GM20431 (cell line): Measurements from ENCODE around the gene ZYG11A.
"Not testable (repeated sequence)": the region's sequence is repeated elsewhere in the genome, so short reads cannot be mapped to it uniquely, and the experiment has no call there.

Experiments
- in situ Hi-C: fragments of 300-500 bp; cut with MseI, MboI; formaldehyde crosslinking; loops from one replicate; pipeline ENCODE4 v1.15.0; 2020; ENCODE audit warnings: low sequenced_read_pairs; ENCODE audit not compliant: unreplicated experiment

The ZYG11A gene

GRCh38 chr1:52869727-52870126 is 27.2 kb downstream of the ZYG11A start:
- in situ Hi-C loops = not testable (repeated sequence)

GRCh38 chr1:52876843-52877242 is 34.3 kb downstream of the ZYG11A start:
- in situ Hi-C loops = no loop called here

- in situ Hi-C loops = no loop called here
Measured at GRCh38 chr1:52877554-52877953, 35.0 kb downstream of the ZYG11A start.

DNA sequence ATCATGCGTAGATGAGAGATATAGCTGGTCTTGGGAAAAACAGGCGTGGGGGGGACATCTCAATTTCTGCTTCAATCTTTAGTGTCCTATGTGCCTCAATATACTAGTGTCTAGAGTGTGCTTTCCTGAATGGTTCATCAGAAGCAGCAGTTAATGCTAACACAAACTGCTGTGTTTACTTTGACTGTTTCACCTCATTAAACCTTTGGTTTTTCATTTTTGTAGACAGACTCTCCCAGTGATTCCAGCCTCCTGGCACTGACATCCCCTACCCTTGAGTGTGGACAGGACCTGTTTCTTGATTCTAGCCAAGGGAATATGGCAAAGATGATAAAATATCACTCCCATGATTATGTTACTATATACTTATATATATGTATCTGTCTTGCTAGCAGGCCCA is 37.6 kb downstream of the ZYG11A start:
- in situ Hi-C loops = no loop called here

DNA sequence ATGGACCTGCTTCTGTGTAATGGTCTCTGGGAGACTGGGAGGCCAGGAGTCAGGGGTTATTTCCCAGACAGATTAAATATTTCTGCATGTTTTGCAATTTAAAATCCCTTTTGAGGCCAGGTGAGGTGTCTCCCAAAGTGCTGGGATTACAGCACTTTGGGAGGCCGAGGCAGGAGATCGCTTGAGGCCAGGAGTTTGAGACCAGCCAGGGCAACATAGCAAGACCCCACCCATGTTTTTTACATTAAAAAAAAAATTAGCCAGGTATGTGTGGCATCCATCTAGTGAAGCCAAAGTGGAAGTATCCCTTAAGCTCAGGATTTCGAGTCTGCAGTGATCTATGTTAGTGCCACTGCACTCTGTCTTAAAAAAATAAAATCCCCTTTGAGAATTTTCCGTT is 44.9 kb downstream of the ZYG11A start:
- in situ Hi-C loops = no loop called here

DNA sequence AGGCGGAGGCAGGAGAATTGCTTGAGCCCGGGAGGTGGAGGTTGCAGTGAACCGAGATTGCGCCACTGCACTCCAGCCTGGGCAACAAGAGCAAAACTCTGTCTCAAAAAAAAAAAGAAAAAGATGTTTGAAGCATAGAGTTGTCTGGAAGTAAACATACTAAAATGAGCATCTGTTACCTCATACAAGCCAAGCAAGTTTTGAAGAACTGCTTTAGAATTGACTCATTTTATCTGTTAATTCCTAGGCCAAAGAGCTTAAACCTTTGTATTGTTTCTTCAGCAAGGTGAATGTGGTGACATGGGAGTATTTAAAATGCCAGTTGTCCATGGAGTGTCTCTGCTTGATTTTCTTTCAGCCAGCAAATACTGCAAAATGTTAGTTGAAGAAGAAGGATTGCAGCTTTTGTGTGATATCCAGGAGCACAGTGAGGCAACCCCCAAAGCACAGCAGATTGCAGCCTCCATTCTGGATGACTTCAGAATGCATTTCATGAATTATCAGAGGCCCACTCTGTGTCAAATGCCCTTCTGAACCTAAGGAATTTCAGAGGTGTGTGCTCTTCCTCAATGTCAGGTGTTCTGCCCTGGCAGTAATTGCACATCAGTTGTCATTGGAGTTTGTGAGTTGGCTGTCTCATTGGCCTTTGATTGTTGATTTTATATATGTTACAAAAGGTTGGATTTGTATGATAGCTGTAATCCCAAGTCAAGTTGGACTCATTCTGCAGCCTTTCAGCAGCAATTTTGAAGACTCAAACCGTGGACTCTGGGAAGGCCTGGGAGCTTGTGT is 50.1 kb downstream of the ZYG11A start:
- in situ Hi-C loops = no loop called here

GRCh38 chr1:52899445-52899894 is 56.9 kb downstream of the ZYG11A start:
- in situ Hi-C loops = no loop called here

DNA sequence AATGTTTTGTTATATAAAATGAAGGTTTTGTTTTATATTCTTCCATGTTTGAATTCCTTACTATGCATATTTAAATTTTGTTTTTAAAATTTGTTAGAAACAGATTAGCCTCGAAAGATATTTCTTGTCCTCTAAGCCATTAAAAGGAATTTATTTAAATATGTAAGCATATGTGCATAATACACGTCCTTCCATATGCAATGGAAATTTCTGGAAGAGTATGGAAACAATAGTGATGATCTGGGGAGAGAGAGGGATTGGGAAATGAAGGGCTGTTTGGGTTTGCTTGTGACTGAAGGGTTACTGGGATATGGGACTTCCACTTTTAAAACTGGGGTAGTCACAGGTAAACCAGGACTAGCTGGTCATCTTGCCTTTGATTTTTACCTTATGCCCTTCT is 57.8 kb downstream of the ZYG11A start:
- in situ Hi-C loops = no loop called here

GRCh38 chr1:52901384-52901783 is 58.8 kb downstream of the ZYG11A start:
- in situ Hi-C loops = no loop called here

DNA sequence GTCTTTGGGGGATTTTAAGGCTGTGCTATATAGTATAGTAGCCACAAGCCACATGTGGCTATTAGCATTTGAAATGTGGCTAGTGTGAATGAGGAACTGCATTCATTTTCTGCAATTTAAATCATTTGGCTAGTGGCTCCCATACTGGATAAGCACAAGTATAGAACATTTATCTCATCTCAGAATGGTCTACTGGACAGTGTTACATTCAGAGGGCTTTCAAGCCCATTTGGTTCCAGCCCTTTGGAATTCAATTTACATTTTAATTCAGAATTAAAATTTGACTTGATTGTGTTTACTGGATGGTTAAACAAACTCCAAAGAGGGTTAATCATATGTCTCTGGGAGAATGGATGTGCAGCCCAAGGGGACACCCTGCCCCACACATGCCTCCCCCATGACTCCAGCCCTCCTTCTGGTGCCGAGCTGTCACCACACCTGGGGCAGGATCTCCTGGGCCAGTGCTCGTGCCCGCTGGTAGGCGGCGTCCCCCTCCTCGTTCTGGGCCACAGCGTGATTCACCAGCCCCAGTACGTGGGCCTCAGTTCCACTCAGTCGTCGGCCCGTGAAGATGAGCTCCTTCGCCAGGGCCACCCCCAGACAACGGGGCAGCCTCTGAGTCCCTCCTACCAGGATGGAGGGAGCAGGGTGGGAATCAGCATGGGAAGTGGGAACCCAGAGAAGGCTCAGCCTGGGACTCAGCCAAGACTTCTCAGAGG is 61.8 kb downstream of the ZYG11A start:
- in situ Hi-C loops = no loop called here

GRCh38 chr1:52904927-52905698 is 62.6 kb downstream of the ZYG11A start:
- in situ Hi-C loops = no loop called here

- in situ Hi-C loops = no loop called here
Measured at GRCh38 chr1:52906135-52906603, 63.6 kb downstream of the ZYG11A start.

GRCh38 chr1:52907068-52907811 is 64.7 kb downstream of the ZYG11A start:
- in situ Hi-C loops = no loop called here

DNA sequence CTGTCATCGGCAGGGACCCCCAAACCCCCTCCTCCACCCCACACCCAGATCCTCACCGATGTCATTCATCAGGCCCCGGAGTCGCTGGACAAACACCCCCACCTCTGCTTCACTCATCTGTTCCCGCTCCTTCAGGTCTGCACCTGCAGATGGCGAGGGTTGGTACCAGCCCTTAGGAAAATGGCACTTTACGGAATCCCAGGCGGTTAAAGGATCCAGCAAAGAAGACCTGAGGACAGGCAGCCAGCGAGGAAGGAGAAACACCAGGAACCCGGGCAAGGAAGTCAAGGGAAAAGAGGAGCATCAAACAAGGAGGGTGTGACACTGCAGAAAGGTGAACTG is 65.2 kb downstream of the ZYG11A start:
- in situ Hi-C loops = no loop called here

DNA sequence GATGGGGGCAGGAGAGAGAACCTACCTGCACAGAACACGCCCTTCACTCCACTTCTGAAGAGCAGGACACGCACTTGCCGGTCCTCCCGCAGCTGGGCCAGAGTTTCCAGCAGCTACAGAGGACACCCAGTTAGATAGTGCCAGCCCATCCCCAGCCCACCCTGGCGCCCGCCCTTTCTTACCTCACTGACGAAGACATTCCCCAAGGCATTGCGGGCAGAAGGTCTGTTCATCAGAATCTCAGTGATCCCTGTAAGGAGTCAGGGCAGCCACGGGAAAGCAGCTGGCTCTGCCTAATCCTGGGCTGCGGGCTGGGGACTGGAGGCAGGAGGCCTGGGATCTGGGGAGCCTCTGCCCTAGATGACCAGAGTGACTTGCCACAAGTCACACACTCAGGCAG is 69.0 kb downstream of the ZYG11A start:
- in situ Hi-C loops = no loop called here

GRCh38 chr1:52913014-52913413 is 70.5 kb downstream of the ZYG11A start:
- in situ Hi-C loops = no loop called here

GRCh38 chr1:52913537-52913936 is 71.0 kb downstream of the ZYG11A start:
- in situ Hi-C loops = no loop called here

GRCh38 chr1:52914463-52914862 is 71.9 kb downstream of the ZYG11A start:
- in situ Hi-C loops = no loop called here

- in situ Hi-C loops = no loop called here
Measured at GRCh38 chr1:52915211-52915854, 72.8 kb downstream of the ZYG11A start.

DNA sequence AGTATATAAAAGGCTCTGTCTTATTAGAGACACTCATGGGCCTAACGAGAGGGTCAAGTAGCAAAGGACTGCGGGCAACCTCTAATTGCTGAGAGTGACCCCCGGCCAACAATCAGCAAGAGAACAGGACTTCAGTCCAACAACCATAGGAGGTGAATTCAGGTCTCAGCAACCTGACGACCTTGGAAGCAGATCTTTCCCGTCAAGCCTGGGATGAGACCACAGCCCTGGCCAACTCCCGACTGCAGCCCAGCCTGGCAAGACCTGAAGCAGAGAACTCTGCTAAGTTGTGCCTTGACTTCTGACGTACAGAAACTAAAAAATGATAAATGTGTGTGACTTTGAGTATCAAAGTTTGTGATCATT is 73.3 kb downstream of the ZYG11A start:
- in situ Hi-C loops = no loop called here
